GM10248 (cell line): ENCODE results near the gene KRTAP10-7.
"Not testable (repeated sequence)": the region's sequence is repeated elsewhere in the genome, so short reads cannot be mapped to it uniquely, and the experiment has no call there.

Experiments used
- CTCF ChIA-PET: fragments of 300-600 bp; sonication (Branson Sonifier 250); formaldehyde crosslinking; extraction: SDS; loops from one replicate; lab custom pipeline; 2021; ENCODE audit warnings: antibody characterized with exemption; lab: Yijun Ruan, JAX
- POLR2A ChIA-PET: fragments of 350-650 bp; sonication (Branson Sonifier 250); formaldehyde crosslinking; extraction: SDS; loops from one replicate; lab custom pipeline; 2020; ENCODE audit warnings: antibody characterized with exemption; lab: Yijun Ruan, JAX
- DNase-seq: peaks from one replicate; pipeline ENCODE4 v3.0.0; 2012; ENCODE audit errors: extremely low spot score
- TF ChIP-seq, protein P1 (sequence below): IDR thresholded peaks from 2 replicates; pipeline ENCODE4 v1.5.1; 2012; ENCODE audit warnings: mild to moderate bottlenecking, low read depth; ENCODE audit errors: extremely low read depth, missing control alignments, control extremely low read depth

KRTAP10-7 gene, protein sequence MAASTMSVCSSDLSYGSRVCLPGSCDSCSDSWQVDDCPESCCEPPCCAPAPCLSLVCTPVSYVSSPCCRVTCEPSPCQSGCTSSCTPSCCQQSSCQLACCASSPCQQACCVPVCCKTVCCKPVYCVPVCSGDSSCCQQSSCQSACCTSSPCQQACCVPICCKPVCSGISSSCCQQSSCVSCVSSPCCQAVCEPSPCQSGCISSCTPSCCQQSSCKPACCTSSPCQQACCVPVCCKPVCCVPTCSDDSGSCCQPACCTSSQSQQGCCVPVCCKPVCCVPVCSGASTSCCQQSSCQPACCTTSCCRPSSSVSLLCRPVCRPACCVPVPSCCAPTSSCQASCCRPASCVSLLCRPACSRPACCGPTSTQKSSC

DNA sequence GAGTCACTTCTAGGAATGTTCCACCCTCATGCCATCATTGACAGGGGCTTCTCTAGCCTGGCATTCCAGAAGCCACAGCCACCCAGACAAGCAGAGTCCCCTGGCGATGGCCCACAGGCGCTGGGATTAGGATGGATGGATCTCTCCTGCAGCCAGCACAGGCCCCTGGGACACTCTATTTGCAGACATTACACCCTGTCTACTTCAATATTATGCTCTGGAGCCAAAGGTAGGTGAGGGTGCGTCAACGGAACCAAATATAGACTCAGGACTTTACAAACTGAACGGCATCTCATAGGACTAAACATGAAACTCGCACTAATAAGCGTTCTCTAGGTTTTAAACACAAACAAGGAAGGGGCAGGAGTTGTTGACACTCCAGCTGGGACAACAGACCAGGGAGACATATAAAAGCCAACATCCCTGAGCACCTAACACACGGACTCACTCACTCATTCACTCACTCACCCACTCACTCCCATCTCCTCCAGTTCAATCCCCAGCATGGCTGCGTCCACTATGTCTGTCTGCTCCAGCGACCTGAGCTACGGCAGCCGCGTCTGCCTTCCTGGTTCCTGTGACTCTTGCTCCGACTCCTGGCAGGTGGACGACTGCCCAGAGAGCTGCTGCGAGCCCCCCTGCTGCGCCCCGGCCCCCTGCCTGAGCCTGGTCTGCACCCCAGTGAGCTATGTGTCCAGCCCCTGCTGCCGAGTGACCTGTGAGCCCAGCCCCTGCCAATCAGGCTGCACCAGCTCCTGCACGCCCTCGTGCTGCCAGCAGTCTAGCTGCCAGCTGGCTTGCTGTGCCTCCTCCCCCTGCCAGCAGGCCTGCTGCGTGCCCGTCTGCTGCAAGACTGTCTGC is at the start of gene KRTAP10-7:
KRTAP10-7 (plus strand) TSS at position 480 of the 861 bp plus-strand sequence; CDS start at position 505, 25 bp downstream.
- POLR2A ChIA-PET, result not testable (repeated sequence)

DNA sequence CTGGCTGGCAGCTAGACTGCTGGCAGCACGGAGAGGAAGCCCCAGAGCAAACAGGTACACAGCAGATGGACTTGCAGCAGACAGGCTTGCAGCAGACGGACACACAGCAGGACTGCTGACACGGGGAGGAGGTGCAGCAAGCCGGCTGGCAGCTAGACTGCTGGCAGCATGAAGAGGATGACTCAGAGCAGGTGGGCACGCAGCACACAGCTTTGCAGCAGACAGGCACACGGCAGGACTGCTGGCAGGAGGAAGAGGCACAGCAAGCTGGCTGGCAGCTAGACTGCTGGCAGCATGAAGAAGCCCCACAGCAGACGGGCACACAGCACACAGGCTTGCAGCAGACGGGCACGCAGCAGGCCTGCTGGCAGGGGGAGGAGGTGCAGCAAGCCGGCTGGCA is 49.6 kb upstream of the KRTAP10-7 start:
- ChIA-PET CTCF (no interaction called here), POLR2A (no interaction called here)
- DNase-seq, result no peak

More for the DNA sequence above, at the start of gene KRTAP10-7:
- CTCF ChIA-PET, DNase-seq: not testable (repeated sequence)

DNA sequence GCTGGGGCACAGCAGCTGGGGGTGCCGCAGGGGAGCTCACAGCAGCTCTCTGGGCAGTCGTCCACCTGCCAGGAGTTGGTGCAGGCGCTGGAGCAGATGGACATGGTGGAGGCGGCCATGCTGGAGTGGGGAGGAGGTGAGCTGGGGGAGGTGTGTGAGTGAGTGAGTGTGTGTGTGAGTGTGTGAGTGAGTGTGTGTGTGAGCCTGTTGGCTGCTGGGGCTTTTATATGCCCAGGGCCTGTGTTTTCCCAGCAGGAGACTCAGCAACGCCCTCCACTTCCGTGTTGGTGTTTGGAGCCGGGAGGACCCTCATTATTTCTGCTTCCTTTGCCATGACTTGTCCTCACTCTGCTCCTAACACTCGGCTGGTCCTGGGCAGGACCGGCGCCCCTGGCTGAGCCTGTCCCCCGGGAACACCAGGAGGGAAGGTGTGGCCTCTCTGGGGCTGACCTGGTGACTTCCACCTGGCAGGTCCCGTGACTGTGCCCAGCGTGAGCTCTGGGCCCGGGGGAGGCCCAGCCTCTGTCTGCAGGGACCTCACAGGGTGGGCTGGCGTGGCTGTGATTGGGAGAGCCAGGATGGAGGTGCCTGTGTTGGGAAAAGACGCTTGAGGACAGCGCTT is 48.9 kb upstream of the KRTAP10-7 start, which contains the start of gene KRTAP10-2:
KRTAP10-2 (minus strand) TSS at position 166 of the 622 bp plus-strand sequence; CDS start at position 119, 47 bp downstream.
- CTCF ChIA-PET, result no interaction called here
- TF ChIP-seq, protein P1, sequence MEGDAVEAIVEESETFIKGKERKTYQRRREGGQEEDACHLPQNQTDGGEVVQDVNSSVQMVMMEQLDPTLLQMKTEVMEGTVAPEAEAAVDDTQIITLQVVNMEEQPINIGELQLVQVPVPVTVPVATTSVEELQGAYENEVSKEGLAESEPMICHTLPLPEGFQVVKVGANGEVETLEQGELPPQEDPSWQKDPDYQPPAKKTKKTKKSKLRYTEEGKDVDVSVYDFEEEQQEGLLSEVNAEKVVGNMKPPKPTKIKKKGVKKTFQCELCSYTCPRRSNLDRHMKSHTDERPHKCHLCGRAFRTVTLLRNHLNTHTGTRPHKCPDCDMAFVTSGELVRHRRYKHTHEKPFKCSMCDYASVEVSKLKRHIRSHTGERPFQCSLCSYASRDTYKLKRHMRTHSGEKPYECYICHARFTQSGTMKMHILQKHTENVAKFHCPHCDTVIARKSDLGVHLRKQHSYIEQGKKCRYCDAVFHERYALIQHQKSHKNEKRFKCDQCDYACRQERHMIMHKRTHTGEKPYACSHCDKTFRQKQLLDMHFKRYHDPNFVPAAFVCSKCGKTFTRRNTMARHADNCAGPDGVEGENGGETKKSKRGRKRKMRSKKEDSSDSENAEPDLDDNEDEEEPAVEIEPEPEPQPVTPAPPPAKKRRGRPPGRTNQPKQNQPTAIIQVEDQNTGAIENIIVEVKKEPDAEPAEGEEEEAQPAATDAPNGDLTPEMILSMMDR, result no peak
- no peak for DNase-seq
- POLR2A ChIA-PET, result no interaction called here

More for the DNA sequence above, 49.6 kb upstream of the KRTAP10-7 start:
- TF ChIP-seq, protein P1, result no peak

DNA sequence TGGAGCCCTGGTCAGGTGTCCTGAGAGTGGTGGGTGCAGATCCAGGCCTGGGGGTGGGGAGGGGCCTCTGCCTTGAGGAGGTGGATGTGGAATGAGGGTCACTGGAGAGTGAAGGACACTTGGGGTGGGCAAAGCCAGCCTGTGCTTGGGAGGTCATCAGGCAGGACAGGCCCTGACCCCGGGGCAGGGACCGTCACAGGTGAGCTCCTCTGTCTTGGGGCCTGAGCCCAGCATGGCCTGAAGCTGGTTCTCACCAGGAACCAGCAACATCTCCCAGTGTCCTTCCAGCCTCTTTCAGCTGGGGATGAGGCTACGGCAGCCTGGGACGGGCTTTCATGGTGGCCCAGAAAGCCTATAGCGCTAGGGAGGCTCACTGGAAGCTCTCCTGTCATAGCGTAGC is 48.3 kb upstream of the KRTAP10-7 start:
- DNase-seq, result no peak
- TF ChIP-seq, protein P1, result no peak
- ChIA-PET POLR2A (no interaction called here), CTCF (interaction anchor here (1.0 kb wide), 1 partner anchor 15 kb away, joined by 3 read pairs; no protein-coding TSS in a partner anchor)

DNA sequence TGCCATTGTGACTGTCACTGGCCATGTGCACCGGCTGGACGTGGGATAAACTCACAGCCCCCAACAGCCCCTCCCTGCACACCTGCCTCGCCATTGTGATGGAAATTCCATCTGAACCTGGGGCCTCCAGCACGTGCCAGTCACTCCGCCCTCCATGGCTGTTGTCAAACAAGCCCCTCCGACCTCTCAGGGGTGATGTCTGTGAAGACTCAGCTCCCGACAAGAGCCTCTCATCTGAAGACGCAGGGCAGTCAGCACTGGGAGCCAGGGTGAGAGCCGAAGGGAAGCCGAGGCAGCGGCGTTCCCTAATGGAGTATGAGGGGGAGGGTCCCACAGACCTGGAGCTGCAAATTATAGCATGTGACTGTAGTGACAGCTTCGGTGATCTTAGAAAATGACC is 47.7 kb upstream of the KRTAP10-7 start:
- ChIA-PET CTCF (interaction anchor here (1.0 kb wide), 1 partner anchor 16 kb away, joined by 3 read pairs; no protein-coding TSS in a partner anchor), POLR2A (no interaction called here)
- TF ChIP-seq, protein P1, result no peak

DNA sequence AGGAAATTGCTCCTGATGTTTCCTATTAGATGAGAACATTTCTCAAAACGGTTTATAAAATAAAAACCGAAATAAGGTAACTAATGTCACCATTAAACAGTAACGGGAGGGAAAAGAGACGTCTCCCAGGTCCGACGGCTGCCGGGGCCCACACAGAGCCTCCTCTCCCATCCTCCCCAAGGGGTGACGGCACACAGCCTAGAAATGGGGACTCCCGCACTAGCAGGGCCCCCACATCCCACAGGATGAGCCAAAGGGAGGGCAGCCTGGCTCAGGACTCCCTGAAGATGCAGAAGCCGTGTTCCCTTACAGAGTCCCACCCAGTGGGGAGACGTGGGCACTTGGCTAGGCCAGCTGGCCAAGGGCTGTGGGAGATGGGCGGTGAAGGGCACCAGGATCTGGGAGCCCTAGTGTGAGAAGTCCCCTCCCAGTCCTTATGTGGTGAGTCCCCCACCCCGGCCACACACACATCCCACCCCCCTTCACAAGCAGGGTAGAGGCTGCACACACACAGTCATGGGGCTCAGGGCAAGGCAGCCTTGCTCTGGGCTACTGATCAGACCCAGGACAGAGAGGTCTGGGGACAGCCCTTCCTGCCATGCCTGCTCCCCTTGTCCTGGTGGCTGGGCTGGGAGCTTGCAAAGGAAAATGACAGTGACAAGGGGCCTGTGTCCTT is 45.1 kb upstream of the KRTAP10-7 start:
- ChIA-PET CTCF (no interaction called here), POLR2A (no interaction called here)
- no peak for DNase-seq
- TF ChIP-seq, protein P1, result no peak

More for the DNA sequence above, 47.7 kb upstream of the KRTAP10-7 start:
- DNase-seq, result no peak
